GM19463 (cell line): ENCODE measurements around the gene OR4C11.

ENCODE experiments used
- ATAC-seq: cut with Tn5 transposase; IDR thresholded peaks from one replicate; pipeline ENCODE4 v1.9.1; 2021; ENCODE audit warnings: mild to moderate bottlenecking, moderate library complexity; ENCODE audit not compliant: unreplicated experiment

Gene OR4C11

DNA sequence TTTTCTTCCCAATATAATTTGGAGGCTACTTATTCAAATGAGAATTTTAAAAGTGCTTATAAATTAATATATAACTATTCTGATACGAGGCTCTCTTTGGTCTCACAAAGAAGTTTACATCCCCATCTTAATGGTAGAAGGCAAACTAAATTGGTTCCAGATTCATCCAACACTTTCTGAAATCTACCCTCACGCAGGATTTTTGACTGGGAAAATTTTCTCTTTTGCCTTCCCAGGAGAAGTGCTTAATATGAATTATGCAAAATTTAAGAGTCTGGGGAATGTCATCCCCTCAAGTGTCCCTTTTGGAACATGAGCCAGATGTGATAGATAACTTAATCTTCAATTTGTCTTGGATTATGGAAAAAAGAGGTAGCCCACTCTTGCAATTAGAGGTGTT, at the start of gene OR4C11:
TSS of gene OR4C11 (minus strand) at position 101 of the 400 bp plus-strand sequence. CDS start 3,272 bp downstream, outside the sequence.
- ATAC-seq = no peak

- no peak for ATAC-seq
These were observed 47.7 kb upstream of the OR4C11 start for GRCh38 chr11:55655096-55655495.

- ATAC-seq = peak; percentile 31
These were observed 45.1 kb upstream of the OR4C11 start for GRCh38 chr11:55652560-55652959.

GRCh38 chr11:55648027-55648426, 40.6 kb upstream of the OR4C11 start, which contains the start of gene OR4S2:
Gene OR4S2 (plus strand): TSS chr11:55648327. CDS start chr11:55650904, 2,577 bp downstream.
- ATAC-seq = no peak

- ATAC-seq = no peak
These were observed 27.4 kb upstream of the OR4C11 start, which contains the start of gene OR4P4 for GRCh38 chr11:55634813-55635212. Gene OR4P4 (plus strand): TSS chr11:55635113.

- ATAC-seq = no peak
These were observed 17.1 kb upstream of the OR4C11 start for GRCh38 chr11:55624531-55624930.

DNA sequence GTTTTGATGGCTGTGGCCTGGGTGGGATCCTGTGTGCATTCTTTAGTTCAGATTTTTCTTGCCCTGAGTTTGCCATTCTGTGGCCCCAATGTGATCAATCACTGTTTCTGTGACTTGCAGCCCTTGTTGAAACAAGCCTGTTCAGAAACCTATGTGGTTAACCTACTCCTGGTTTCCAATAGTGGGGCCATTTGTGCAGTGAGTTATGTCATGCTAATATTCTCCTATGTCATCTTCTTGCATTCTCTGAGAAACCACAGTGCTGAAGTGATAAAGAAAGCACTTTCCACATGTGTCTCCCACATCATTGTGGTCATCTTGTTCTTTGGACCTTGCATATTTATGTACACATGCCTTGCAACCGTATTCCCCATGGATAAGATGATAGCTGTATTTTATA, 34.9 kb downstream of the OR4C11 start:
- peak; percentile 96 for ATAC-seq

DNA sequence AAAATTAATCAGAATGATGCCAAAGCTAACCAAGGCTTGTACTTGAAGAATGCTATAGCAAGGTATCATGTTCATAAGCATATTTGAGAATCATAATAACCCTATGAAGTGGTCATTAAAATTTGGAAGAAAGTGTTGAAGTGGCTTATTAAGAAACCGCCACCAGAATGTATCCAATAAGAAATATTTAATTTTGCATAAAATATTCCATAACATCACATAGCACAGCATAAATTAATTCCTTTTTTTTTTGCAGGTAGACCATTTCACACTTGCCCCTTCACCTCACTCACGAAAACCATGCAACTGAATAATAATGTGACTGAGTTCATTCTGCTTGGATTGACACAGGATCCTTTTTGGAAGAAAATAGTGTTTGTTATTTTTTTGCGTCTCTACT, 35.6 kb downstream of the OR4C11 start, which contains the start of gene OR4C16:
TSS of gene OR4C16 (plus strand) at position 301 of the 400 bp plus-strand sequence. CDS start at position 301, 0 bp downstream.
- ATAC-seq = no peak

DNA sequence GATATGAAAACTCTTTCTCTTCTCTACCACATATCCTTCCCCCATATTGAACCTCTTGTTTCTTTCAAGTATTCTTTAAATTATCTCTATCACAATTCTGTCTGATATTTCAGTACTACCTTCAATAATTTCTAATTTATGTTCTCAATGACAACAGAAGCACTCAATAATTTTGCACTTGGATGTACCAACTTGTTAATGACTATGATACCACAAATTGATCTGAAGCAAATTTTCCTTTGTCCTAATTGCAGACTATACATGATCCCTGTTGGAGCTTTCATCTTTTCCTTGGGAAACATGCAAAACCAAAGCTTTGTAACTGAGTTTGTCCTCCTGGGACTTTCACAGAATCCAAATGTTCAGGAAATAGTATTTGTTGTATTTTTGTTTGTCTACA, 53.3 kb downstream of the OR4C11 start, which contains the start of gene OR4C15:
TSS of gene OR4C15 (plus strand) at position 301 of the 400 bp plus-strand sequence. CDS start at position 301, 0 bp downstream.
- no peak for ATAC-seq
